Keratinocyte (primary cell): ENCODE results near the gene AGL. TPM values are rescaled to one million over a fixed set of nuclear protein-coding genes. Genes with fewer than 3 reads are reported as not detected.
"Not testable (repeated sequence)": the region's sequence is repeated elsewhere in the genome, so short reads cannot be mapped to it uniquely, and the experiment has no call there.

Experiments
- DNase-seq: peaks from one replicate; pipeline ENCODE4 v3.0.0-alpha.2; 2011; ENCODE audit warnings: low read depth, missing footprints, low spot score
- FAIRE-seq: peaks from 2 replicates; lab custom pipeline; 2011; peaks lifted over from hg19 to GRCh38; lab: Jason Lieb, UNC
- H2AFZ ChIP-seq: 2 replicates; pipeline ENCODE4 v1.6.0; 2012; ENCODE audit warnings: low read length, control low read depth, inconsistent platforms; ENCODE audit not compliant: control insufficient read depth
- H3K27ac ChIP-seq: 2 replicates; pipeline ENCODE4 v1.5.1; 2011; ENCODE audit warnings: low read length; ENCODE audit not compliant: control insufficient read depth, insufficient read depth
- H3K27me3 ChIP-seq: 3 replicates; pipeline ENCODE4 v1.6.0; 2011; ENCODE audit warnings: low read length; ENCODE audit not compliant: control insufficient read depth, insufficient read depth; ENCODE audit errors: extremely low read depth
- H3K36me3 ChIP-seq, 2 experiments: 2 replicates in 1 of 2; 3 replicates in 1 of 2; pipeline ENCODE4 v1.5.1; 2011; ENCODE audit warnings: low read length in 2 of 2, mild to moderate bottlenecking in 1 of 2; ENCODE audit not compliant: control insufficient read depth in 2 of 2, insufficient read depth in 2 of 2; ENCODE audit errors: extremely low read depth in 1 of 2
- H3K4me1 ChIP-seq: 3 replicates; pipeline ENCODE4 v1.5.1; 2011; ENCODE audit warnings: low read length; ENCODE audit not compliant: control insufficient read depth, insufficient read depth; ENCODE audit errors: extremely low read depth
- H3K4me2 ChIP-seq: 3 replicates; pipeline ENCODE4 v1.6.0; 2011; ENCODE audit warnings: low read depth, low read length; ENCODE audit not compliant: control insufficient read depth, insufficient read depth; ENCODE audit errors: extremely low read depth
- H3K4me3 ChIP-seq, 3 experiments: fragments of 200-600 bp in 1 of 3; sonication (generic) in 1 of 3; 2 replicates in 2 of 3; 3 replicates in 1 of 3; pipeline ENCODE4 v1.5.1; 2011 to 2016; ENCODE audit warnings: low read length in 3 of 3, mild to moderate bottlenecking in 3 of 3, control low read depth in 2 of 3, inconsistent platforms in 1 of 3, low read depth in 1 of 3, mixed read lengths in 1 of 3, mixed run types in 1 of 3, moderate library complexity in 1 of 3; ENCODE audit not compliant: control insufficient read depth in 2 of 3, insufficient read depth in 2 of 3; ENCODE audit errors: extremely low read depth in 1 of 3
- H3K79me2 ChIP-seq: 2 replicates; pipeline ENCODE4 v1.6.0; 2012; ENCODE audit warnings: low read length; ENCODE audit not compliant: control insufficient read depth, insufficient read depth
- H3K9ac ChIP-seq: 3 replicates; pipeline ENCODE4 v1.6.0; 2011; ENCODE audit warnings: low read length; ENCODE audit not compliant: control insufficient read depth, insufficient read depth; ENCODE audit errors: extremely low read depth
- H3K9me1 ChIP-seq: 3 replicates; pipeline ENCODE4 v1.6.0; 2011; ENCODE audit warnings: low read length; ENCODE audit not compliant: control insufficient read depth, insufficient read depth; ENCODE audit errors: extremely low read depth
- H3K9me3 ChIP-seq: 2 replicates; pipeline ENCODE4 v1.5.1; 2012; ENCODE audit warnings: low read depth, low read length; ENCODE audit not compliant: control insufficient read depth
- H4K20me1 ChIP-seq: 3 replicates; pipeline ENCODE4 v1.6.0; 2011; ENCODE audit warnings: low read length; ENCODE audit not compliant: control insufficient read depth, insufficient read depth; ENCODE audit errors: extremely low read depth
- EZH2 ChIP-seq: IDR thresholded peaks from one replicate; pipeline ENCODE4 v1.6.1; 2012; ENCODE audit warnings: inconsistent platforms, mild to moderate bottlenecking, low read length, moderate library complexity
- dilution Hi-C: fragments of 300-500 bp; cut with MboI; formaldehyde crosslinking; loops from one replicate; pipeline ENCODE4 v1.7.0; 2020; ENCODE audit warnings: low sequenced_read_pairs; ENCODE audit not compliant: extremely low pct_ligation_motif_present
- polyA plus RNA-seq, 5 experiments: library from polyadenylated mRNA; depleted of rRNA in 3 of 5; stranded (reverse) in 3 of 5; stranded (forward) in 1 of 5; unstranded in 1 of 5; fragments of >200 nt; gene quantifications; 1 replicate in 1 of 5; 2 replicates in 3 of 5; 3 replicates in 1 of 5; pipeline versions ENCODE4 v1.2.1 to v1.2.3, GENCODE V29; 2011 to 2012; ENCODE audit warnings: missing spikeins in 2 of 5, low read depth in 1 of 5, low replicate concordance in 1 of 5
- TF ChIP-seq, protein P1 (sequence below), 3 experiments: IDR thresholded peaks in 1 of 3; conservative IDR thresholded peaks in 1 of 3; optimal IDR thresholded peaks in 1 of 3; 2 replicates in 2 of 3; 3 replicates in 1 of 3; pipeline versions ENCODE3 to v1.5.1; 2011; ENCODE audit warnings: low read length in 3 of 3, mild to moderate bottlenecking in 3 of 3, moderate library complexity in 2 of 3, control low read depth in 1 of 3, inconsistent platforms in 1 of 3; ENCODE audit not compliant: insufficient read depth in 2 of 3; ENCODE audit errors: extremely low read depth in 1 of 3

Gene AGL
- polyA plus RNA-seq, 1 donor (not counting 4 experiments of a cell fraction or from before 2014, with no cell fraction given), result 8.2 TPM

- H3K4me1 ChIP-seq, H3K4me2 ChIP-seq, FAIRE-seq, H3K79me2 ChIP-seq, H3K4me3 ChIP-seq, H2AFZ ChIP-seq, H3K27ac ChIP-seq, H3K27me3 ChIP-seq, H3K9ac ChIP-seq, dilution Hi-C loops, H3K9me3 ChIP-seq, H3K36me3 ChIP-seq, H3K9me1 ChIP-seq, H4K20me1 ChIP-seq, DNase-seq: not testable (repeated sequence)
Measured at GRCh38 chr1:99836171-99837103, 13.7 kb upstream of the AGL start.

DNA sequence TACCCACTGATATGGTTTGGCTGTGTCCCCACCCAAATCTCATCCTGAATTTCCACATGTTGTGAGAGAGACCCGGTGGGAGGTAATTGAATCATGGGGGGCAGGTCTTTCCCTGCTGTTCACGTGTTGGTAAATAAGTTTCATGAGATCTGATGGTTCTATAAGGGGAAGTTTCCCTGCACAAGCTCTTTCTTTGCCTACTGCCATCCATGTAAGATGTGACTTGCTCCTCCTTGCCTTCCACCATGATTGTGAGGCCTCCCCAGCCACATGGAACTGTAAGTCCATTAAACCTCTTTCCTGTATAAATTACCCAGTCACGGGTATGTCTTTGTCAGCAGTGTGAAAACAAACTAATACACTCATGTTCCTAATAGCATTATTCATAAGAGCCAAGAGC lies 9.8 kb upstream of the AGL start:
- FAIRE-seq, H2AFZ ChIP-seq, H3K9me1 ChIP-seq, H3K27ac ChIP-seq, H3K4me2 ChIP-seq, dilution Hi-C loops, H3K4me3 ChIP-seq, H3K36me3 ChIP-seq, H3K9ac ChIP-seq, DNase-seq, H3K79me2 ChIP-seq, H3K9me3 ChIP-seq, H3K4me1 ChIP-seq, H4K20me1 ChIP-seq, H3K27me3 ChIP-seq: not testable (repeated sequence)

DNA sequence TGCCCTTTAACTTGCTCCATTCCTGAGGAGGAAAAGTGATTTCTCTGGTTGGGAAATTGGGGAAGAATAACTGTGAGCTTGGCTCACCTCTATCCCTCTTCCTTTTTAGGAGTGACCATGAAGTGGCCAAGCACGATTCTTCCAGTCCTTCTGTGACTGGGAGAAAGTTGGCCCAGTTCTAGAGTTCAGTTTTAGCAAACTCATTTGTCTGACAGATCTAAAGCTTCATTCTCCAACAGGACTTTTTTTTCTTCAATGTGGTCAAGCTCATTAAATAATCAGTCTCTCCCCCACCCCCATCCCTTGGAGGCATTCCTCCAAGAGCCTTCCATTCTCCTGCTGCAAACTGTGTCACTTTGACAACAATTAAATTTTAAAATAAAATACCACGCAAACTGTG lies 6.4 kb upstream of the AGL start:
- dilution Hi-C loops, result no loop called here
- Histone ChIP-seq H4K20me1 (no peaks in the 10 kb centered on the region), H3K4me1 (peaks cover 6% of the 10 kb centered on the region), H2AFZ (no peak overlapping the region), H3K27ac (no peak overlapping the region), H3K36me3 (no peaks in the 10 kb centered on the region), H3K27me3 (no peaks in the 10 kb centered on the region), H3K9me3 (no peaks in the 10 kb centered on the region), H3K4me2 (no peak overlapping the region), H3K79me2 (no peaks in the 10 kb centered on the region), H3K9ac (no peak overlapping the region), H3K4me3 (no peak overlapping the region), H3K9me1 (no peaks in the 10 kb centered on the region)
- no peak for TF ChIP-seq EZH2
- TF ChIP-seq, protein P1, sequence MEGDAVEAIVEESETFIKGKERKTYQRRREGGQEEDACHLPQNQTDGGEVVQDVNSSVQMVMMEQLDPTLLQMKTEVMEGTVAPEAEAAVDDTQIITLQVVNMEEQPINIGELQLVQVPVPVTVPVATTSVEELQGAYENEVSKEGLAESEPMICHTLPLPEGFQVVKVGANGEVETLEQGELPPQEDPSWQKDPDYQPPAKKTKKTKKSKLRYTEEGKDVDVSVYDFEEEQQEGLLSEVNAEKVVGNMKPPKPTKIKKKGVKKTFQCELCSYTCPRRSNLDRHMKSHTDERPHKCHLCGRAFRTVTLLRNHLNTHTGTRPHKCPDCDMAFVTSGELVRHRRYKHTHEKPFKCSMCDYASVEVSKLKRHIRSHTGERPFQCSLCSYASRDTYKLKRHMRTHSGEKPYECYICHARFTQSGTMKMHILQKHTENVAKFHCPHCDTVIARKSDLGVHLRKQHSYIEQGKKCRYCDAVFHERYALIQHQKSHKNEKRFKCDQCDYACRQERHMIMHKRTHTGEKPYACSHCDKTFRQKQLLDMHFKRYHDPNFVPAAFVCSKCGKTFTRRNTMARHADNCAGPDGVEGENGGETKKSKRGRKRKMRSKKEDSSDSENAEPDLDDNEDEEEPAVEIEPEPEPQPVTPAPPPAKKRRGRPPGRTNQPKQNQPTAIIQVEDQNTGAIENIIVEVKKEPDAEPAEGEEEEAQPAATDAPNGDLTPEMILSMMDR (optimal IDR thresholded peaks at IDR 0.05 in 1 of 3, IDR thresholded peaks at IDR 0.05 in 1 of 3, conservative IDR thresholded peaks at IDR 0.05 in 1 of 3; ENCODE audit: extremely low read depth in 1 of 3, insufficient read depth in 2 of 3, low read length in 3 of 3), result no peak
- FAIRE-seq (no peak), DNase-seq (no peak)

GRCh38 chr1:99845201-99845600 lies 5.0 kb upstream of the AGL start:
- H3K9me3 ChIP-seq, dilution Hi-C loops, DNase-seq, H3K27ac ChIP-seq, H3K4me3 ChIP-seq, H3K36me3 ChIP-seq, H3K27me3 ChIP-seq, H3K4me2 ChIP-seq, H3K9me1 ChIP-seq, H3K79me2 ChIP-seq, H2AFZ ChIP-seq, H3K9ac ChIP-seq, H4K20me1 ChIP-seq, FAIRE-seq: not testable (repeated sequence)
- peaks cover 12% of the 10 kb centered on the region for H3K4me1 ChIP-seq
